SH-SY5Y (cell line): ENCODE results near the gene DYNLT4.

ENCODE experiments used
- GATA2 ChIP-seq: IDR thresholded peaks from 2 replicates; pipeline ENCODE4 v1.6.1; 2011; ENCODE audit warnings: mild to moderate bottlenecking, low read depth, low read length
- GATA3 ChIP-seq: IDR thresholded peaks from 2 replicates; pipeline ENCODE4 v1.6.1; 2011; ENCODE audit warnings: low read depth, mild to moderate bottlenecking, low read length, moderate library complexity

- no peak for TF ChIP-seq GATA3
- no peak for TF ChIP-seq GATA2
Observed at GRCh38 chr1:44849575-44850132, 42.5 kb upstream of the DYNLT4 start.
